H9 (cell line): ENCODE results near the gene PCBP1. TPM values are rescaled to one million over a fixed set of nuclear protein-coding genes. Genes with fewer than 3 reads are reported as not detected.

Source experiments
- DNase-seq: peaks from one replicate; pipeline ENCODE4 v3.0.0-alpha.2; 2017
- H2AFZ ChIP-seq: one replicate; pipeline ENCODE4 v1.6.1; 2013; ENCODE audit warnings: mild to moderate bottlenecking, low read length, control low read depth, moderate library complexity
- H2AK5ac ChIP-seq: 2 replicates; pipeline ENCODE4 v1.6.1; 2013; ENCODE audit warnings: low read length, control low read depth, mixed read lengths; ENCODE audit not compliant: insufficient read length
- H2BK120ac ChIP-seq: one replicate; pipeline ENCODE4 v1.6.1; 2013; ENCODE audit warnings: low read depth, mild to moderate bottlenecking, low read length, control low read depth, inconsistent platforms; ENCODE audit not compliant: poor library complexity, severe bottlenecking
- H2BK12ac ChIP-seq: 2 replicates; pipeline ENCODE4 v1.6.1; 2013; ENCODE audit warnings: low read length, control low read depth, mixed read lengths, low read depth; ENCODE audit not compliant: insufficient read length
- H2BK15ac ChIP-seq: 2 replicates; pipeline ENCODE4 v1.6.1; 2013; ENCODE audit warnings: low read depth, low read length, control low read depth
- H2BK20ac ChIP-seq: one replicate; pipeline ENCODE4 v1.6.1; 2013; ENCODE audit warnings: low read depth, mild to moderate bottlenecking, low read length, control low read depth, inconsistent platforms; ENCODE audit not compliant: poor library complexity, severe bottlenecking
- H2BK5ac ChIP-seq: 2 replicates; pipeline ENCODE4 v1.6.1; 2013; ENCODE audit warnings: low read length, control low read depth, mixed read lengths; ENCODE audit not compliant: insufficient read length
- H3K14ac ChIP-seq: 2 replicates; pipeline ENCODE4 v1.6.1; 2013; ENCODE audit warnings: low read length, control low read depth; ENCODE audit not compliant: insufficient read depth
- H3K18ac ChIP-seq: 2 replicates; pipeline ENCODE4 v1.6.1; 2013; ENCODE audit warnings: low read depth, mild to moderate bottlenecking, mixed read lengths, low read length, control low read depth; ENCODE audit not compliant: insufficient read length
- H3K23ac ChIP-seq: 2 replicates; pipeline ENCODE4 v1.6.1; 2013; ENCODE audit warnings: low read length, control low read depth, mixed read lengths, low read depth; ENCODE audit not compliant: insufficient read length
- H3K23me2 ChIP-seq: 2 replicates; pipeline ENCODE4 v1.6.1; 2013; ENCODE audit warnings: low read depth, mild to moderate bottlenecking, mixed read lengths, low read length, control low read depth; ENCODE audit not compliant: insufficient read length, poor library complexity, severe bottlenecking
- H3K27ac ChIP-seq: 2 replicates; pipeline ENCODE4 v1.5.1; 2013; ENCODE audit warnings: low read length, control low read depth, mixed read lengths, low read depth; ENCODE audit not compliant: insufficient read length
- H3K27me3 ChIP-seq: 2 replicates; pipeline ENCODE4 v1.6.1; 2013; ENCODE audit warnings: low read length, control low read depth, inconsistent platforms; ENCODE audit not compliant: insufficient read depth
- H3K4ac ChIP-seq: 2 replicates; pipeline ENCODE4 v1.6.1; 2013; ENCODE audit warnings: low read depth, mild to moderate bottlenecking, control low read depth, inconsistent platforms, low read length, moderate library complexity
- H3K4me1 ChIP-seq: 2 replicates; pipeline ENCODE4 v1.6.1; 2013; ENCODE audit warnings: low read length, control low read depth, inconsistent platforms; ENCODE audit not compliant: insufficient read depth
- H3K4me2 ChIP-seq: 2 replicates; pipeline ENCODE4 v1.6.1; 2013; ENCODE audit warnings: low read length, control low read depth, mixed read lengths; ENCODE audit not compliant: insufficient read length, insufficient read depth
- H3K56ac ChIP-seq: 2 replicates; pipeline ENCODE4 v1.6.1; 2013; ENCODE audit warnings: low read depth, mild to moderate bottlenecking, mixed read lengths, low read length, control low read depth; ENCODE audit not compliant: insufficient read length
- H3K79me1 ChIP-seq: 2 replicates; pipeline ENCODE4 v1.6.1; 2013; ENCODE audit warnings: low read depth, mild to moderate bottlenecking, moderate library complexity, low read length, control low read depth, inconsistent platforms; ENCODE audit not compliant: insufficient read depth, poor library complexity, severe bottlenecking
- H3K79me2 ChIP-seq: 2 replicates; pipeline ENCODE4 v1.6.1; 2013; ENCODE audit warnings: low read length, control low read depth, inconsistent platforms; ENCODE audit not compliant: insufficient read depth
- H3K9ac ChIP-seq: 2 replicates; pipeline ENCODE4 v1.6.1; 2013; ENCODE audit warnings: low read length, control low read depth, mixed read lengths; ENCODE audit not compliant: insufficient read length; ENCODE audit errors: extremely low read depth
- H3K9me3 ChIP-seq: one replicate; pipeline ENCODE4 v1.6.1; 2013; ENCODE audit warnings: low read depth, low read length, inconsistent platforms; ENCODE audit not compliant: control insufficient read depth
- H3T11ph ChIP-seq: one replicate; pipeline ENCODE4 v1.6.1; 2013; ENCODE audit warnings: mild to moderate bottlenecking, low read length, control low read depth, inconsistent platforms
- H4K20me1 ChIP-seq: one replicate; pipeline ENCODE4 v1.6.1; 2013; ENCODE audit not compliant: control insufficient read depth, insufficient read length, insufficient read depth
- H4K5ac ChIP-seq: 2 replicates; pipeline ENCODE4 v1.6.1; 2013; ENCODE audit warnings: low read depth, mild to moderate bottlenecking, mixed read lengths, low read length, control low read depth; ENCODE audit not compliant: insufficient read length
- H4K8ac ChIP-seq: replicated peaks from 2 replicates; pipeline ENCODE4 v1.6.1; 2013; ENCODE audit warnings: low read length, control low read depth, mixed read lengths, low read depth; ENCODE audit not compliant: insufficient read length
- H4K91ac ChIP-seq: 2 replicates; pipeline ENCODE4 v1.6.1; 2013; ENCODE audit warnings: low read depth, mild to moderate bottlenecking, moderate library complexity, mixed read lengths, low read length, control low read depth; ENCODE audit not compliant: insufficient read length
- H3K27ac Mint-ChIP-seq, 3 experiments: 2 replicates in 2 of 3; 3 replicates in 1 of 3; pipeline ENCODE4 v1.8.0; 2020 to 2021; ENCODE audit warnings: mixed read lengths in 3 of 3, mild to moderate bottlenecking in 1 of 3, moderate library complexity in 1 of 3
- H3K27me3 Mint-ChIP-seq: 2 replicates; pipeline ENCODE4 v1.8.0; 2021; ENCODE audit warnings: low read depth, mild to moderate bottlenecking, moderate library complexity, mixed read lengths
- H3K36me3 Mint-ChIP-seq, 3 experiments: 2 replicates in 2 of 3; 3 replicates in 1 of 3; pipeline ENCODE4 v1.8.0; 2020 to 2021; ENCODE audit warnings: low read depth in 3 of 3, mixed read lengths in 3 of 3; ENCODE audit not compliant: insufficient read depth in 1 of 3
- H3K4me1 Mint-ChIP-seq, 2 experiments: 2 replicates each; pipeline ENCODE4 v1.8.0; 2020; ENCODE audit warnings: mixed read lengths in 2 of 2
- H3K4me3 Mint-ChIP-seq, 2 experiments: 2 replicates in 1 of 2; 3 replicates in 1 of 2; pipeline ENCODE4 v1.8.0; 2020 to 2021; ENCODE audit warnings: mild to moderate bottlenecking in 2 of 2, mixed read lengths in 2 of 2, moderate library complexity in 1 of 2
- H3K9me3 Mint-ChIP-seq, 2 experiments: 2 replicates in 1 of 2; 3 replicates in 1 of 2; pipeline ENCODE4 v1.8.0; 2020; ENCODE audit warnings: mild to moderate bottlenecking in 2 of 2, mixed read lengths in 2 of 2, moderate library complexity in 1 of 2
- CTCF ChIP-seq: fragments of 200-600 bp; sonication (generic); conservative IDR thresholded peaks from 3 replicates; pipeline ENCODE4 v1.8.0; 2021; ENCODE audit warnings: antibody characterized with exemption, mild to moderate bottlenecking
- WGBS: extraction: QIAGEN DNeasy Blood & Tissue Kit; methylation state at CpG from one replicate; pipeline ENCODE4 v1.1.7; 2013; ENCODE audit warnings: missing lambda C conversion rate, low lambda C conversion rate, mixed read lengths; ENCODE audit not compliant: insufficient read length; ENCODE audit errors: extremely low coverage; 5-methylcytosine and 5-hydroxymethylcytosine counted together
- total RNA-seq: library from RNA; stranded (reverse); gene quantifications from 2 replicates; pipeline ENCODE4 v1.2.1, GENCODE V29; 2021

Gene PCBP1
- total RNA-seq, 1 experiment from 2014 or later = 457 TPM

GRCh38 chr2:70126413-70126812 lies 39.1 kb downstream of the PCBP1 start:
- Histone ChIP-seq H2BK12ac (no peak overlapping the region), H2BK120ac (no peak overlapping the region), H3K14ac (no peak overlapping the region), H3K56ac (no peak overlapping the region), H2BK5ac (no peak overlapping the region), H2BK20ac (no peak overlapping the region), H3K18ac (no peak overlapping the region), H2AFZ (no peak overlapping the region), H3K4me2 (no peak overlapping the region), H2AK5ac (no peak overlapping the region), H4K91ac (no peak overlapping the region), H3K9ac (no peak overlapping the region), H4K20me1 (no peaks in the 10 kb centered on the region), H3K79me2 (no peaks in the 10 kb centered on the region), H2BK15ac (no peak overlapping the region), H4K5ac (no peak overlapping the region), H3K9me3 (no peaks in the 10 kb centered on the region), H3K27me3 (no peaks in the 10 kb centered on the region), H3K23ac (no peak overlapping the region), H3K79me1 (no peaks in the 10 kb centered on the region), H3K27ac (no peak overlapping the region), H3K4ac (no peak overlapping the region), H3K23me2 (no peaks in the 10 kb centered on the region), H3T11ph (no peak overlapping the region), H3K4me1 (peaks cover 14% of the 10 kb centered on the region), H4K8ac (no peak overlapping the region)
- Mint-ChIP-seq H3K36me3 (0 out of 7 replicates have a peak, but pooled peaks cover 0 to 4% (median 0%) of the 10 kb centered on the region in 3 experiments), H3K9me3 (no peaks in the 10 kb centered on the region; a peak in 2 of 5 replicates), H3K27ac (peak overlapping the region in 1 of 3 experiments; percentile 37; a peak in 1 of 7 replicates), H3K27me3 (no peaks in the 10 kb centered on the region), H3K4me1 (peaks cover 44 to 54% of the 10 kb centered on the region in 2 experiments), H3K4me3 (peak overlapping the region in 1 of 2 experiments; percentile 21; a peak in 2 of 5 replicates)
- no CpG with 5 or more reads among the region's 2 CpGs for WGBS
- no peak for TF ChIP-seq CTCF
- no peak for DNase-seq
